GM19468 (cell line): ENCODE results near the gene RAB3B.

ENCODE experiments used
- ATAC-seq: cut with Tn5 transposase; IDR thresholded peaks from one replicate; pipeline ENCODE4 v1.9.1; 2021; ENCODE audit warnings: mild to moderate bottlenecking, moderate library complexity, moderate number of reproducible peaks; ENCODE audit not compliant: unreplicated experiment; ENCODE audit errors: extremely low read depth

RAB3B gene

GRCh38 chr1:51958824-51959223 lies 31.7 kb downstream of the RAB3B start:
- no peak for ATAC-seq

- no peak for ATAC-seq
Measured at GRCh38 chr1:51957618-51958017, 32.9 kb downstream of the RAB3B start.

- no peak for ATAC-seq
Measured at GRCh38 chr1:51956528-51957509, 33.7 kb downstream of the RAB3B start.

GRCh38 chr1:51955797-51956527 lies 34.5 kb downstream of the RAB3B start:
- no peak for ATAC-seq

- no peak for ATAC-seq
Measured at GRCh38 chr1:51954783-51955182, 35.7 kb downstream of the RAB3B start.

GRCh38 chr1:51953079-51953478 lies 37.4 kb downstream of the RAB3B start:
- no peak for ATAC-seq

- no peak for ATAC-seq
Measured at GRCh38 chr1:51952638-51953037, 37.9 kb downstream of the RAB3B start.

GRCh38 chr1:51950701-51951100 lies 39.8 kb downstream of the RAB3B start:
- no peak for ATAC-seq

GRCh38 chr1:51949014-51949702 lies 41.3 kb downstream of the RAB3B start:
- no peak for ATAC-seq

GRCh38 chr1:51948491-51948915 lies 42.0 kb downstream of the RAB3B start:
- no peak for ATAC-seq

- ATAC-seq, result no peak
Measured at GRCh38 chr1:51946300-51946699, 44.2 kb downstream of the RAB3B start.

GRCh38 chr1:51945591-51945990 lies 44.9 kb downstream of the RAB3B start:
- ATAC-seq, result no peak

- ATAC-seq, result no peak
Measured at GRCh38 chr1:51942281-51942680, 48.2 kb downstream of the RAB3B start.

- ATAC-seq, result no peak
Measured at GRCh38 chr1:51941528-51941927, 49.0 kb downstream of the RAB3B start.

- no peak for ATAC-seq
Measured at GRCh38 chr1:51937112-51937511, 53.4 kb downstream of the RAB3B start.

- ATAC-seq, result no peak
Measured at GRCh38 chr1:51936531-51936930, 54.0 kb downstream of the RAB3B start.

GRCh38 chr1:51933344-51933743 lies 57.2 kb downstream of the RAB3B start:
- ATAC-seq, result no peak

GRCh38 chr1:51930329-51930728 lies 60.2 kb downstream of the RAB3B start:
- no peak for ATAC-seq

- no peak for ATAC-seq
Measured at GRCh38 chr1:51928896-51929295, 61.6 kb downstream of the RAB3B start.

- no peak for ATAC-seq
Measured at GRCh38 chr1:51927029-51927428, 63.5 kb downstream of the RAB3B start.
